Measurements from ENCODE around the gene RTBDN. TPM values are rescaled to one million over a fixed set of nuclear protein-coding genes. Genes with fewer than 3 reads are reported as not detected.
A peak's percentile ranks its signal among the peaks of the same experiment; 100 is the strongest.
"Not testable (repeated sequence)": the region's sequence is repeated elsewhere in the genome, so short reads cannot be mapped to it uniquely, and the experiment has no call there.

RTBDN gene
- total and polyA plus RNA-seq, 5 donors from 2014 or later: not detected

DNA sequence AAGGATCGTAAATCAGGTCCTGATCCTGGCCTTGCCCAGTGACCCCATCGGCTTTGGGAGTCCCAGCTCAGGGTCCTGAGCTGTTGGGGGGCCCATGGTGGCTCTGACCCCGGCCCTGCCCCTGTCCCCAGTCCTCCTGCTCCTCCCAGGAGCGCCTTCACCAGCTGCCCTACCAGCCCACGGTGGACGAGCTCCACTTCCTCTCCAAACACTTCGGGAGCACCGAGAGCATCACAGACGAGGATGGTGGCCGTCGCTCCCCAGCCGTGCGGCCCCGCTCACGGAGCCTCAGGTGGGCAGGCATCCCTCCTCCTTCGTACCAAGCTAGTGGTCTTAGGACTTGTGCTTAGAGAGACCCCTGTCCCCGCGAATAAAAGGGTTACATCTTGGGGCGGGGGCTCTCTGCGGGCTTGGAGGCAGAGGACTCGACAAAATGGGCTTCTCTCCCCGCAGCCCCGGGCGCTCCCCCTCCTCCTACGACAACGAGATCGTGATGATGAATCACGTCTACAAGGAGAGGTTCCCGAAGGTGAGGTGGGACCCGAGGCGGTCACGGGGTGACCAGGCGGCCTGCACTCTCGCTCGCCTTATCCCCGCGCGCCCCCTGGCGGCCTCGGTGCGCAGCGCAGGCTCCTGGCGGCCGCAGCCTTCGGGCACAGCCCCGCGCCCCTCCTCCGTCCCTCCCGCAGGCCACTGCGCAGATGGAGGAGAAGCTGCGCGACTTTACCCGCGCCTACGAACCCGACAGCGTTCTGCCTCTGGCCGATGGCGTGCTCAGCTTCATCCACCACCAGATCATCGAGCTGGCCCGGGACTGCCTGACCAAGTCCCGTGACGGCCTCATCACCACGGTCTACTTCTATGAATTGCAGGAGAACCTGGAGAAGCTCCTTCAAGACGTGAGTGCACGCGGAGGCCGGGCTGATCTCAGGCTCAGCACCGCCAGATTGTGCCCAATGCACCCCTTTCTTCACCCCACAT, 13.1 kb upstream of the RTBDN start:
- H3K36me3 Mint-ChIP-seq: no peaks in the 10 kb centered on the region
- DNase-seq (peak; percentile 67 to 72 (median 71)), ATAC-seq (ENCODE audit: low read depth in 2 of 2) (peak; percentile 90 to 93)
- no peak overlapping the region for H3K4me3 ChIP-seq (ENCODE audit: low read depth, low read length)
- peaks cover 0 to 2% (median 0%) of the 10 kb centered on the region in 7 donors for H3K9me3 Mint-ChIP-seq
- H3K9me3 ChIP-seq (ENCODE audit: control insufficient read depth in 2 of 2, low read length in 2 of 2): no peaks in the 10 kb centered on the region
- peaks cover 9% of the 10 kb centered on the region for H3K4me1 ChIP-seq (ENCODE audit: control insufficient read depth, insufficient read depth, low read length, poor library complexity, severe bottlenecking)
- H3K4me1 Mint-ChIP-seq: peaks cover 0 to 10% (median 0%) of the 10 kb centered on the region in 4 donors
- H3K4me3 Mint-ChIP-seq: peak overlapping the region in 1 of 4 donors; percentile 26
- peaks cover 36% of the 10 kb centered on the region for H3K27me3 Mint-ChIP-seq
- H3K27ac Mint-ChIP-seq: peak overlapping the region in 1 of 3 donors; percentile 38
- H3K27ac ChIP-seq (ENCODE audit: insufficient read depth, low read length, poor library complexity, severe bottlenecking): no peak overlapping the region
- peaks cover 10% of the 10 kb centered on the region for H3K27me3 ChIP-seq (ENCODE audit: control insufficient read depth, insufficient read depth, low read length)
- no peaks in the 10 kb centered on the region for H3K36me3 ChIP-seq (ENCODE audit: control insufficient read depth, insufficient read depth, low read length)

DNA sequence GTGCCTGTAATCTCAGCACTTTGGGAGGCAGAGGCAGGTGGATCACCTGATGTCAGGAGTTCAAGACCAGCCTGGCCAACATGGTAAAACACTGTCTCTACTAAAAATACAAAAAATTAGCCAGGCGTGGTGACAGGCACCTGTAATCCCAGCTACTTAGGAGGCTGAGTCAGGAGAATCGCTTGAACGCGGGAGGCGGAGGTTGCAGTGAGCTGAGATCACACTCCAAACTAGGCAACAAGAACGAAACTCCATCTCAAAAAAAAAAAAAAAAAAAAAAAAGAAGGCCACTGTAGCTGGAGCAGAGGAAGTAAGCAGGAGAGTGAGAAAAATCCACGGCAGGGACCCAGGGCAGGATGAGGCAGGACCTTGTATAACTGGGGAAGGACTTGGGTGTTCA, 12.2 kb upstream of the RTBDN start:
- DNase-seq; H3K27ac Mint-ChIP-seq; H3K27ac ChIP-seq (ENCODE audit: insufficient read depth, low read length, poor library complexity, severe bottlenecking); H3K9me3 ChIP-seq (ENCODE audit: control insufficient read depth in 2 of 2, low read length in 2 of 2); ATAC-seq (ENCODE audit: low read depth in 2 of 2); H3K4me1 ChIP-seq (ENCODE audit: control insufficient read depth, insufficient read depth, low read length, poor library complexity, severe bottlenecking); H3K4me3 ChIP-seq (ENCODE audit: low read depth, low read length); H3K36me3 ChIP-seq (ENCODE audit: control insufficient read depth, insufficient read depth, low read length); H3K9me3 Mint-ChIP-seq; H3K4me3 Mint-ChIP-seq; H3K36me3 Mint-ChIP-seq: not testable (repeated sequence)
- peaks cover 14% of the 10 kb centered on the region for H3K27me3 ChIP-seq (ENCODE audit: control insufficient read depth, insufficient read depth, low read length)
- H3K4me1 Mint-ChIP-seq: peaks cover 0 to 14% (median 3%) of the 10 kb centered on the region in 4 donors
- H3K27me3 Mint-ChIP-seq: peaks cover 43% of the 10 kb centered on the region

DNA sequence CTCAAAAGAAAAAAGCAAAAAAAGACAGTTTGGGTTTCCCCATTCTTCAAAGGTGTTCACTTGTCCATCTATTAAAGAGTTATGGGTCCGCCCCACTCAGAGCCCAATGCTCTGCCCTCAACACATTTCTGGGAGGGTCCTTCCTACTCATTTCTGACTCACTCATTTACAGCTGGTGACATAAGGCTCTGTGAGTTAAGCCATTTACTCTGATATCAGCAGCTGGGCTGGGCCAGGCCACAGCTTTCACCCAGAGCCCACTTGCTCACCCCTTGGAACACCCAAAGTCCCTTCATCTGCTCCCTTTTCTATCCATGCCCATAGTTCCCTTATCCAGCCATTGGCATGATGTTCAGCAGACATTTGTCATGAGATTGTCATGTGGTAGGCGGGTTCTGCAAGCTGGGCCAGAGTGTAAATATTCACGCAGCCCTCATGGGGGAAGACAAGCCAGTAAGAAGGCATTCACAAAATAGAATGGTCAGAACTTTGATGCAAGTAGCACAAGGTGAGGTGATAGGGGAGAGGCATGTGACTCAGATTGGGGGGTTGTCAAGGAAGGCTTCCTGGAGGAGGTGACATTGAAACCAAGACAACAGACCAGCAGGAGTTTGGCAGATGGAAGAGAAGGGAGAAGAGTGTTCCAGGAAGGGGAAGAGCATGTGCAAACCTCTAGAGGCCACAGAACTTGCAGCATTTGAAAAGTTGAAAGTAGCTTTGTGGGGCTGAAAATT, 9.8 kb upstream of the RTBDN start:
- Mint-ChIP-seq H3K9me3 (peaks cover 0 to 4% (median 0%) of the 10 kb centered on the region in 7 donors), H3K27me3 (peaks cover 61% of the 10 kb centered on the region), H3K4me3 (no peak overlapping the region), H3K4me1 (peaks cover 0 to 36% (median 15%) of the 10 kb centered on the region in 4 donors), H3K27ac (no peak overlapping the region), H3K36me3 (no peaks in the 10 kb centered on the region)
- DNase-seq (no peak), ATAC-seq (ENCODE audit: low read depth in 2 of 2) (no peak)
- H3K36me3 ChIP-seq (ENCODE audit: control insufficient read depth, insufficient read depth, low read length): no peaks in the 10 kb centered on the region
- H3K9me3 ChIP-seq (ENCODE audit: control insufficient read depth in 2 of 2, low read length in 2 of 2): no peaks in the 10 kb centered on the region
- no peak overlapping the region for H3K27ac ChIP-seq (ENCODE audit: insufficient read depth, low read length, poor library complexity, severe bottlenecking)
- H3K4me1 ChIP-seq (ENCODE audit: control insufficient read depth, insufficient read depth, low read length, poor library complexity, severe bottlenecking): peaks cover 25% of the 10 kb centered on the region
- H3K27me3 ChIP-seq (ENCODE audit: control insufficient read depth, insufficient read depth, low read length): peaks cover 23% of the 10 kb centered on the region
- no peak overlapping the region for H3K4me3 ChIP-seq (ENCODE audit: low read depth, low read length)

DNA sequence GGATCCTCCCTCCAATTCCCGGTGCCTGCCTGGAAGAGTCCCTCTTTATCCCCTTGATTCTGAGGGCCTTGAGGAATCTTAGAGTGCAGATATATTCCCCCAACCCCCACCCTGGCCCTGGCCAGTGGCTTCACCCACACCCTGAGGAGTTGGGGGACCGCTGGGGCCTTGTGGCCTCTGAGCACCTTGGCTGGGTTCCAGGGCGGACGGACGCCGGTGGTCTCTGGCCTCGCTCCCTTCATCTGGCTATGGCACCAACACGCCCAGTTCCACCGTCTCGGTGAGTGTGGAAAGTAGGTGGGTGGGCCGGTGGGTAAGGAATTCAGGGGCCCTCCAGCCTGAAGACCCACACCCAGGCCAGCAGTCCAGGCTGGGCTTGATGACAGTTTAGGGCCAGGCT, 8.9 kb upstream of the RTBDN start:
- Histone ChIP-seq H3K27me3 (ENCODE audit: control insufficient read depth, insufficient read depth, low read length) (peaks cover 24% of the 10 kb centered on the region), H3K36me3 (ENCODE audit: control insufficient read depth, insufficient read depth, low read length) (no peaks in the 10 kb centered on the region), H3K9me3 (ENCODE audit: control insufficient read depth in 2 of 2, low read length in 2 of 2) (no peaks in the 10 kb centered on the region), H3K4me3 (ENCODE audit: low read depth, low read length) (no peak overlapping the region), H3K27ac (ENCODE audit: insufficient read depth, low read length, poor library complexity, severe bottlenecking) (no peak overlapping the region), H3K4me1 (ENCODE audit: control insufficient read depth, insufficient read depth, low read length, poor library complexity, severe bottlenecking) (peaks cover 33% of the 10 kb centered on the region)
- DNase-seq: no peak
- no peaks in the 10 kb centered on the region for H3K36me3 Mint-ChIP-seq
- peaks cover 0 to 4% (median 0%) of the 10 kb centered on the region in 7 donors for H3K9me3 Mint-ChIP-seq
- ATAC-seq (ENCODE audit: low read depth in 2 of 2): no peak
- H3K4me3 Mint-ChIP-seq: no peak overlapping the region
- peaks cover 68% of the 10 kb centered on the region for H3K27me3 Mint-ChIP-seq
- peaks cover 0 to 41% (median 18%) of the 10 kb centered on the region in 4 donors for H3K4me1 Mint-ChIP-seq
- H3K27ac Mint-ChIP-seq: no peak overlapping the region

DNA sequence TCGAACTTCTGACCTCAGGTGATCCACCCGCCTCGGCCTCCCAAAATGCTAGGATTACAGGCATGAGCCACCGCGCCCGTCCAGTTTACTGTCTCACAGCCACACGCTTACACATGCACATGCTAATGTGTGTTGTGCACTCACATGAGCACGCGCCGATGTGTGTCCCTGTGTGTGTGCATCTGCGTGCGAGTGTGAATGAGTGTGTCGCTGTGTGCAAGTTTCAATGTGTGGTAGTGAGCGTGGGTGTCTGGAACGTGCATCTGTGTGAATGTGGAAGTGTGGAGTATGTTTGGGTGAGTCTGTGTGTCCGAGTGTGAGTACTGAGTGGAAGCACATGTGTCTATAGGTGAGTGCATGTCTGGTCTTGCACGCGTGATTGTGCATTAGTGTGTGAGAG, 8.1 kb upstream of the RTBDN start:
- no peak for ATAC-seq (ENCODE audit: low read depth in 2 of 2)
- no peak overlapping the region for H3K4me3 Mint-ChIP-seq
- Histone ChIP-seq H3K27ac (ENCODE audit: insufficient read depth, low read length, poor library complexity, severe bottlenecking) (no peak overlapping the region), H3K4me3 (ENCODE audit: low read depth, low read length) (no peak overlapping the region), H3K27me3 (ENCODE audit: control insufficient read depth, insufficient read depth, low read length) (peaks cover 26% of the 10 kb centered on the region), H3K4me1 (ENCODE audit: control insufficient read depth, insufficient read depth, low read length, poor library complexity, severe bottlenecking) (peaks cover 34% of the 10 kb centered on the region), H3K36me3 (ENCODE audit: control insufficient read depth, insufficient read depth, low read length) (no peaks in the 10 kb centered on the region), H3K9me3 (ENCODE audit: control insufficient read depth in 2 of 2, low read length in 2 of 2) (no peaks in the 10 kb centered on the region)
- peaks cover 69% of the 10 kb centered on the region for H3K27me3 Mint-ChIP-seq
- H3K36me3 Mint-ChIP-seq: no peaks in the 10 kb centered on the region
- H3K9me3 Mint-ChIP-seq: peaks cover 0 to 6% (median 0%) of the 10 kb centered on the region in 7 donors
- H3K27ac Mint-ChIP-seq: no peak overlapping the region
- no peak for DNase-seq
- peaks cover 0 to 40% (median 20%) of the 10 kb centered on the region in 4 donors for H3K4me1 Mint-ChIP-seq

DNA sequence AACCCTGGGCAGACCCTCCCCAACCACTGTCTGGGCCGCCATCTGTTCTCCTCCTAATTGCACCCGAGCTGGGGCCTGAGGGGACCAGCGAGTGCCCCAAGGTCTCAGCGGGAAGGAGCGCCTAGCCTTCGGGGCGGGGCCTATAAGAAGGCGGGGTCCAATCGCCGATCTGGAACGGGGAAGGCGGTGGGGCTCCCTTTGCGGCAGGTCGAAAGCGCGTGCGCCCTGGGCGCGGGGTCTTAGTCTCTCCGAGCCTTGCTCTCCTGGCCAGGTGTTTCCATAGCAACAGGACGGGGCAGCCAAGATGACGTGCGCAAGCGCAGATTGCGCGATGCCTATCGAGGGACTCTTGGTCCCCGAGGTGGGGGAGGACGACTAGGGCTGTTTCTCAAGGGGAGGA, 6.7 kb upstream of the RTBDN start:
- Mint-ChIP-seq H3K27me3 (peaks cover 79% of the 10 kb centered on the region), H3K27ac (no peak overlapping the region), H3K4me3 (peak overlapping the region in 2 of 4 donors; percentile 32 to 56), H3K36me3 (no peaks in the 10 kb centered on the region), H3K4me1 (peaks cover 0 to 42% (median 22%) of the 10 kb centered on the region in 4 donors), H3K9me3 (peaks cover 0 to 9% (median 0%) of the 10 kb centered on the region in 7 donors)
- Histone ChIP-seq H3K9me3 (ENCODE audit: control insufficient read depth in 2 of 2, low read length in 2 of 2) (no peaks in the 10 kb centered on the region), H3K27me3 (ENCODE audit: control insufficient read depth, insufficient read depth, low read length) (peaks cover 30% of the 10 kb centered on the region), H3K36me3 (ENCODE audit: control insufficient read depth, insufficient read depth, low read length) (no peaks in the 10 kb centered on the region), H3K4me1 (ENCODE audit: control insufficient read depth, insufficient read depth, low read length, poor library complexity, severe bottlenecking) (peaks cover 30% of the 10 kb centered on the region), H3K4me3 (ENCODE audit: low read depth, low read length) (no peak overlapping the region), H3K27ac (ENCODE audit: insufficient read depth, low read length, poor library complexity, severe bottlenecking) (no peak overlapping the region)
- DNase-seq (no peak), ATAC-seq (ENCODE audit: low read depth in 2 of 2) (no peak)

DNA sequence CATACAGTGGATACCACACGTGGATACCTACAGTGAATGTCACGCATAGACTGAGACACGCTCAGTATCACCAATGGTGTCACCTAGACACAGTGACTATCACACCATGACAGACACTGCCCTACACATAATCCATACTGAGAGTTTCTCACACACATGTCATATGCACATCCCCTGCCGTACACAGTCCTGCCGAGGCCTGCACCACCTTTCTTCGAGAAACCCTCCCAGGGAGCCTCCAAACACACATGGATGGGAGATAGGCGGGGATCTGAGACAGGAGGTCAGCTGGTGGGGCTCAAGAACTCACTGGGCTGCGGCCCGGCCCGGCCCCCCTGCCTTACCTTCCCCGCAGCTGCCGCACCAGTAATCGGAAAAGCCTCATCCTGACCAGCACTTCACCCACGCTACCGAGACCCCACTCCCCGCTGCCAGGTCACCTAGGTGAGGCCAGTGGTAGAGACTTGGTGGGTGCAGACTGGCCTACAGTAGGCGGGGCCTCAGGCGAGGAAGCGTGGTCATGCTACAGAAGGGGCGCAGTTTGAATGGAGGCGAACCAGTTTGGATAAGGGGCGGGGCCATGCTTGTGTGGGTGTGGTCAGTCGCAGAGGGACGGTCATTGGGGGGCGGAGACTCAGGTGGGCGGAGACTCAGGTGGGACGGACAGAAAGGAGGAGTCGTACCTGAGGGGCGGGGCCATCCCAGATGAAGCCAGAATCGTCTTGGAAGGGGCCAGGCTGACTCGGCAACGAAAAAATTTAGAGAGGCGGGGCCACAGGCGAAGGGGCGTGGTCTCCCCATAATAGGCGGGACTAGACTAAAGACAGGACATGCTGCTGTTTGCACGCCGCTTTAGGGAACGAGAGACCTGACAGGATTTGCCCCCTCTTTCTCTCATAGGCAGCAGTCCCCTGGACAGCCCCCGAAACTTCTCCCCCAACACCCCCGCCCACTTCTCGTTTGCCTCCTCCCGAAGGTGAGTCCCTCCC, 6.0 kb upstream of the RTBDN start:
- Histone ChIP-seq H3K27me3 (ENCODE audit: control insufficient read depth, insufficient read depth, low read length) (peaks cover 30% of the 10 kb centered on the region), H3K27ac (ENCODE audit: insufficient read depth, low read length, poor library complexity, severe bottlenecking) (no peak overlapping the region), H3K9me3 (ENCODE audit: control insufficient read depth in 2 of 2, low read length in 2 of 2) (no peaks in the 10 kb centered on the region), H3K36me3 (ENCODE audit: control insufficient read depth, insufficient read depth, low read length) (no peaks in the 10 kb centered on the region), H3K4me3 (ENCODE audit: low read depth, low read length) (no peak overlapping the region), H3K4me1 (ENCODE audit: control insufficient read depth, insufficient read depth, low read length, poor library complexity, severe bottlenecking) (peaks cover 30% of the 10 kb centered on the region)
- Mint-ChIP-seq H3K36me3 (no peaks in the 10 kb centered on the region), H3K27me3 (peaks cover 84% of the 10 kb centered on the region), H3K4me1 (peaks cover 0 to 45% (median 22%) of the 10 kb centered on the region in 4 donors), H3K9me3 (peaks cover 0 to 9% (median 0%) of the 10 kb centered on the region in 7 donors), H3K27ac (no peak overlapping the region), H3K4me3 (peak overlapping the region in 2 of 4 donors; percentile 29 to 35)
- DNase-seq (peak in 2 of 3 donors; percentile 18 to 48), ATAC-seq (ENCODE audit: low read depth in 2 of 2) (no peak)
